ENCODE data around the gene NFIA. TPM values are rescaled to one million over a fixed set of nuclear protein-coding genes. Genes with fewer than 3 reads are reported as not detected.

The NFIA gene
- total and polyA plus RNA-seq, 9 of the 15 experiments (the other 6 are each of a cell fraction or from before 2014, with no cell fraction given): 5.3 to 24.9 (median 9.8) TPM

DNA sequence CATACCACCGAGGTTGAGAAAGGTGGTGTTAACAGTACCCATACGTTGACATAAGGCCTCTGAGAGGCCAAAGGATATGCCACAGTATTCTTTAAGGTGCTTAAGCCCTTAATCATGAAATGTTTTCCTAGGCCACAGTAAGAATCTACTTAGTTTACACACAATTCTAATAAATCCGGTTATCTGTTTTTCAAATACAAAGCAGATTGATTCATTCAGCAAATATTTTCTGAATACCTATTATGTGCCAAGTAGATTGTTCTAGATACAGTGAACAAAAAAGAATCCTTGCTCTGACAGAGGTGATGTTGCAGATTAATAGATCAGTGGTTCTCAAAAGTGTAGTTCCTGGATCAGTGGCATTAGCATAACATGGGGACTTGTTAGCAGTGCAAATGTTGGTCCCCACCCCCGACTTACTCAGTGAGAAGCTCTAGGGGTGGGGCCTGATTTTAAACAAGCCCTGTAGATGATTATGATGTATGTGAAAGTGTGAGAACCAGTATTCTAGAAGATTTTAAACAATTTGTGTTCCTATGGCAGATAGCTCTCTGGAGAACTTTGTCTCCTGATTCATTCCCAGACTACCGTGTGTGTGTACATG is 61.6 kb downstream of the NFIA start:
- peaks cover 93% of the 10 kb centered on the region for H3K79me2 ChIP-seq (ENCODE audit: control insufficient read depth, insufficient read depth, low read length)
- FAIRE-seq (no peak), ATAC-seq (0 out of 3 replicates have a peak, but pooled peaks have one; percentile 16), DNase-seq (ENCODE audit: extremely low read depth in 1 of 4, low spot score in 3 of 4) (peak in 1 of 4 experiments; percentile 27)
- H2AFZ ChIP-seq (ENCODE audit: low read depth, low read length): no peak overlapping the region
- ChIA-PET CTCF (ENCODE audit: low intra/inter-chr PET ratio) (no interaction called here), POLR2A (interaction anchor here (0.9 to 2.2 kb wide), 2 partner anchors 24 to 165 kb away, joined by 3 to 10 read pairs; no protein-coding TSS in a partner anchor)
- H3K4me3 ChIP-seq: no peak overlapping the region
- H3K9ac ChIP-seq (ENCODE audit: insufficient read depth in 1 of 2, low read depth in 2 of 2, low read length in 2 of 2): no peak overlapping the region
- H3K9me3 ChIP-seq (replicated peaks; ENCODE audit: control insufficient read depth, insufficient read depth, low read depth, low read length): no peaks in the 10 kb centered on the region
- peaks cover 22% of the 10 kb centered on the region; the same call in 2 of the 3 replicates for H3K36me3 ChIP-seq (ENCODE audit: control insufficient read depth, insufficient read depth, low read length)
- intact Hi-C loops (cut with micrococcal nuclease): loop anchor here (5.0 kb wide), 1 partner anchor 92 kb away; no protein-coding TSS in a partner anchor
- H3K4me1 ChIP-seq (replicated peaks in 1 of 2; ENCODE audit: control insufficient read depth in 2 of 2, insufficient read depth in 2 of 2, low read length in 2 of 2): peaks cover 8 to 33% of the 10 kb centered on the region in 2 experiments
- no peaks in the 10 kb centered on the region for H3K27me3 ChIP-seq (ENCODE audit: control insufficient read depth in 2 of 2, insufficient read depth in 2 of 2, low read length in 2 of 2)
- H3K4me2 ChIP-seq (ENCODE audit: insufficient read depth, low read length): no peak overlapping the region
- no peak overlapping the region for H3K27ac ChIP-seq (ENCODE audit: extremely low read depth, low read depth, low read length)
- 75% methylated on average over 5 of the region's 5 CpGs for WGBS (ENCODE audit: insufficient coverage, low coverage, missing lambda C conversion rate)
- no TSS peak for BruUV-seq (replicated peaks)
- H4K20me1 ChIP-seq (replicated peaks; ENCODE audit: control insufficient read depth, insufficient read depth, low read length): no peaks in the 10 kb centered on the region
- in situ Hi-C loops (cut with MboI): no loop called here
- no peaks in the 10 kb centered on the region for H3K9me1 ChIP-seq (ENCODE audit: control insufficient read depth, insufficient read depth, low read length)
- TF ChIP-seq, protein P1, sequence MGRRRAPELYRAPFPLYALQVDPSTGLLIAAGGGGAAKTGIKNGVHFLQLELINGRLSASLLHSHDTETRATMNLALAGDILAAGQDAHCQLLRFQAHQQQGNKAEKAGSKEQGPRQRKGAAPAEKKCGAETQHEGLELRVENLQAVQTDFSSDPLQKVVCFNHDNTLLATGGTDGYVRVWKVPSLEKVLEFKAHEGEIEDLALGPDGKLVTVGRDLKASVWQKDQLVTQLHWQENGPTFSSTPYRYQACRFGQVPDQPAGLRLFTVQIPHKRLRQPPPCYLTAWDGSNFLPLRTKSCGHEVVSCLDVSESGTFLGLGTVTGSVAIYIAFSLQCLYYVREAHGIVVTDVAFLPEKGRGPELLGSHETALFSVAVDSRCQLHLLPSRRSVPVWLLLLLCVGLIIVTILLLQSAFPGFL (CRISPR knock-in tag; IDR thresholded peaks at IDR 0.05): 0 out of 2 replicates have a peak, but pooled peaks have one; percentile 21
- no peak for TF ChIP-seq MCM7 (IDR thresholded peaks at IDR 0.05)
